HepG2 (cell line): Measurements from ENCODE around the gene NFYB. TPM values are rescaled to one million over a fixed set of nuclear protein-coding genes. Genes with fewer than 3 reads are reported as not detected.

ENCODE experiments used
- ATAC-seq: fragments of 200-7000 bp; cut with Tn5 transposase; 3 replicates; pipeline ENCODE4 v1.9.1; 2020; ENCODE audit warnings: mild to moderate bottlenecking, moderate library complexity
- BruUV-seq: library from RNA; stranded (reverse); fragments of 400-500 nt; replicated peaks from 2 replicates; lab custom pipeline; 2021; lab: Mats Ljungman, UMichigan
- CTCF ChIA-PET: fragments of 300-600 bp; formaldehyde crosslinking; extraction: SDS; loops from one replicate; lab custom pipeline; 2021; ENCODE audit warnings: low total read pairs, inconsistent platforms, low intra/inter-chr PET ratio; lab: Yijun Ruan, JAX
- POLR2A ChIA-PET: fragments of 350-600 bp; sonication (Branson Sonifier 250); formaldehyde crosslinking; loops from one replicate; lab custom pipeline; 2020; ENCODE audit warnings: antibody characterized with exemption, inconsistent platforms; lab: Yijun Ruan, JAX
- DNase-seq: peaks from one replicate; pipeline ENCODE4 v3.0.0-alpha.2; 2015; ENCODE audit warnings: low spot score
- FAIRE-seq: peaks from 3 replicates; lab custom pipeline; 2011; peaks lifted over from hg19 to GRCh38; lab: Jason Lieb, UNC
- H2AFZ ChIP-seq: one replicate; pipeline ENCODE4 v1.6.1; 2011; ENCODE audit warnings: low read length, inconsistent platforms
- H3K27ac ChIP-seq: fragments of 300-600 bp; 3 replicates; pipeline ENCODE4 v1.8.0; 2011; ENCODE audit warnings: mixed run types, mild to moderate bottlenecking, mixed read lengths, low read length, inconsistent platforms; ENCODE audit not compliant: insufficient read depth; ENCODE audit errors: extremely low read length
- H3K27me3 ChIP-seq, 2 experiments: fragments of 200-600 bp in 1 of 2; 2 replicates in 1 of 2; 3 replicates in 1 of 2; pipeline versions ENCODE4 v1.6.0 to v1.8.0; 2011; ENCODE audit warnings: low read length in 2 of 2, mild to moderate bottlenecking in 2 of 2, moderate library complexity in 2 of 2, inconsistent platforms in 1 of 2; ENCODE audit not compliant: insufficient read depth in 2 of 2, control insufficient read depth in 1 of 2
- H3K36me3 ChIP-seq, 2 experiments: fragments of 200-600 bp in 1 of 2; replicated peaks in 1 of 2; 2 replicates in 1 of 2; 3 replicates in 1 of 2; pipeline versions ENCODE4 v1.5.1 to v1.8.0; 2011; ENCODE audit warnings: low read length in 2 of 2, inconsistent platforms in 1 of 2; ENCODE audit not compliant: insufficient read depth in 2 of 2, control insufficient read depth in 1 of 2
- H3K4me1 ChIP-seq: 2 replicates; pipeline ENCODE4 v1.5.1; 2012; ENCODE audit warnings: low read length, inconsistent platforms; ENCODE audit not compliant: insufficient read depth
- H3K4me2 ChIP-seq: 2 replicates; pipeline ENCODE4 v1.6.0; 2011; ENCODE audit warnings: low read depth, low read length, inconsistent platforms
- H3K4me3 ChIP-seq, 3 experiments: fragments of 200-600 bp in 1 of 3; sonication (generic), shearing (Covaris generic) in 1 of 3; replicated peaks in 1 of 3; 2 replicates each; pipeline ENCODE4 v1.5.1; 2011 to 2016; ENCODE audit warnings: low read length in 3 of 3, inconsistent platforms in 2 of 3, low read depth in 2 of 3, mild to moderate bottlenecking in 2 of 3, control low read depth in 1 of 3, mixed read lengths in 1 of 3; ENCODE audit not compliant: insufficient read depth in 1 of 3
- H3K79me2 ChIP-seq: one replicate; pipeline ENCODE4 v1.6.1; 2011; ENCODE audit warnings: low read length, inconsistent platforms; ENCODE audit not compliant: insufficient read depth
- H3K9ac ChIP-seq: 2 replicates; pipeline ENCODE4 v1.6.0; 2011; ENCODE audit warnings: mild to moderate bottlenecking, low read depth, low read length, inconsistent platforms; ENCODE audit not compliant: insufficient read depth
- H3K9me3 ChIP-seq: 2 replicates; pipeline ENCODE4 v1.5.1; 2012; ENCODE audit warnings: mild to moderate bottlenecking, low read length
- H4K20me1 ChIP-seq: 2 replicates; pipeline ENCODE4 v1.6.0; 2011; ENCODE audit warnings: inconsistent platforms, mild to moderate bottlenecking, low read length, moderate library complexity; ENCODE audit not compliant: insufficient read depth
- ATM ChIP-seq: fragments of 450-650 bp; IDR thresholded peaks from 2 replicates; pipeline ENCODE4 v1.7.1; 2017; ENCODE audit warnings: mild to moderate bottlenecking, borderline replicate concordance
- FOSL1 ChIP-seq: sonication (generic); formaldehyde crosslinking; IDR thresholded peaks from 2 replicates; pipeline ENCODE4 v1.9.0; 2021; ENCODE audit warnings: missing genetic modification reagents, borderline replicate concordance
- IRF2 ChIP-seq: IDR thresholded peaks from 2 replicates; pipeline ENCODE4 v1.6.1; 2018; ENCODE audit warnings: missing genetic modification reagents, missing compliant biosample characterization
- MBNL3 ChIP-seq: fragments of 250-450 bp; sonication (Bioruptor Pico); conservative IDR thresholded peaks from 2 replicates; pipeline ENCODE4 v1.8.0; 2022; ENCODE audit warnings: mild to moderate bottlenecking, inconsistent platforms
- NPAS2 ChIP-seq: sonication (generic); formaldehyde crosslinking; IDR thresholded peaks from 2 replicates; pipeline ENCODE4 v1.8.0; 2022; ENCODE audit warnings: mild to moderate bottlenecking, missing genetic modification reagents, borderline replicate concordance
- SETDB1 ChIP-seq: sonication (generic); formaldehyde crosslinking; IDR thresholded peaks from 2 replicates; pipeline ENCODE4 v1.5.1; 2020; ENCODE audit warnings: missing genetic modification reagents, mild to moderate bottlenecking, borderline replicate concordance
- XRCC5 ChIP-seq: fragments of 200-400 bp; formaldehyde crosslinking; optimal IDR thresholded peaks from 2 replicates; pipeline ENCODE3; 2017; ENCODE audit warnings: mild to moderate bottlenecking, low read length
- ZC3H13 ChIP-seq: sonication (generic); formaldehyde crosslinking; IDR thresholded peaks from 2 replicates; pipeline ENCODE4 v1.8.1; 2023; ENCODE audit warnings: mild to moderate bottlenecking, missing genetic modification reagents, moderate library complexity
- ZNF749 ChIP-seq: sonication (generic); formaldehyde crosslinking; IDR thresholded peaks from 2 replicates; pipeline ENCODE4 v1.8.0; 2022; ENCODE audit warnings: mild to moderate bottlenecking, missing genetic modification reagents, moderate library complexity, borderline replicate concordance
- ZNF878 ChIP-seq: sonication (generic); formaldehyde crosslinking; IDR thresholded peaks from 2 replicates; pipeline ENCODE4 v1.8.1; 2023; ENCODE audit warnings: mild to moderate bottlenecking, missing genetic modification reagents, moderate library complexity
- WGBS: methylation state at CpG from one replicate; pipeline ENCODE4 v1.1.6; 2017; ENCODE audit warnings: low lambda C conversion rate; 5-methylcytosine and 5-hydroxymethylcytosine counted together
- in situ Hi-C: cut with HindIII; loops from 2 replicates; pipeline ENCODE4 v1.10.0; 2017; ENCODE audit warnings: low pct_unique_long_range_greater_than_20kb; ENCODE audit not compliant: extremely low pct_ligation_motif_present
- intact Hi-C: fragments of 100-400 bp; cut with micrococcal nuclease; formaldehyde crosslinking; loops from one replicate; pipeline ENCODE4 v1.10.0; 2022; ENCODE audit not compliant: unreplicated experiment
- polyA plus RNA-seq, 8 experiments: library from polyadenylated mRNA; depleted of rRNA in 3 of 8; stranded (reverse) in 7 of 8; unstranded in 1 of 8; fragments of >200 nt; fragmentation: Illumina TruSeq in 4 of 8; extraction: Trizol in 4 of 8; gene quantifications; 2 replicates each; pipeline versions ENCODE4 v1.2.1 to v1.2.3, GENCODE V29; 2011 to 2016; ENCODE audit warnings: low read depth in 4 of 8, missing spikeins in 1 of 8, mixed read lengths in 1 of 8; ENCODE audit not compliant: insufficient read depth in 1 of 8
- total RNA-seq, 5 experiments: library from RNA; depleted of rRNA; stranded (reverse); fragments of >200 nt; fragmentation: Illumina TruSeq; extraction: Trizol; gene quantifications; 2 replicates each; pipeline ENCODE4 v1.2.3, GENCODE V29; 2016; ENCODE audit warnings: low read depth in 1 of 5
- TF ChIP-seq, protein P1 (sequence below): sonication (generic); formaldehyde crosslinking; IDR thresholded peaks from 2 replicates; pipeline ENCODE4 v1.8.0; 2022; ENCODE audit warnings: missing genetic modification reagents, low read depth, mild to moderate bottlenecking, borderline replicate concordance
- TF ChIP-seq, protein P2 (sequence below): sonication (generic); formaldehyde crosslinking; IDR thresholded peaks from 2 replicates; pipeline ENCODE4 v1.4.0; 2020; ENCODE audit warnings: missing genetic modification reagents
- TF ChIP-seq, protein P3 (sequence below): sonication (generic); formaldehyde crosslinking; IDR thresholded peaks from 2 replicates; pipeline ENCODE4 v1.9.0; 2021; ENCODE audit warnings: missing genetic modification reagents, borderline replicate concordance
- TF ChIP-seq, protein P4 (sequence below): sonication (generic); formaldehyde crosslinking; IDR thresholded peaks from 2 replicates; pipeline ENCODE4 v1.5.1; 2020; ENCODE audit warnings: mild to moderate bottlenecking, missing genetic modification reagents
- TF ChIP-seq, protein P5 (sequence below): sonication (generic); formaldehyde crosslinking; IDR thresholded peaks from 2 replicates; pipeline ENCODE4 v1.4.0; 2020; ENCODE audit warnings: mild to moderate bottlenecking, missing genetic modification reagents
- TF ChIP-seq, protein P6 (sequence below): conservative IDR thresholded peaks from 2 replicates; pipeline ENCODE4 v1.6.1; 2018; ENCODE audit warnings: missing genetic modification reagents

NFYB gene
- total and polyA plus RNA-seq, 2 of the 13 experiments (the other 11 are each of a cell fraction or from before 2014, with no cell fraction given), result 18.7 to 36.6 TPM

DNA sequence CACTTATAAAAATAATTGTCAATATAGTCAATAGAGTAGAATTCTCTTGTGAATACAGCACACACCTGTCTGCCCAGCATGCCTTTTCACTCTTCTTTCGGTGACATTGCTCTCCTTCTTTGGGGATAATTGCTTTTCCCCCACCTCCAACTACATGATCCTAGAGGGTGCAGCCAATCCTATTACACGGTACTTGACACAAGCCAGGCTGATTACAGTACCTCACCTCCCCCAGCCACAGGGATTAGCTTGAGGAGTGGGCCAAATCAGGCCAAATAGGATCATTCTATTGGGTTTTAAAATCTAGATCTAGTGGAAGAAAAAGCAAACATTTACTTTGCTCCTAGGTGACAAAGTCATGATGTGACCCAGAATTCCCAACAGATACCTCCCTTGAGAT lies 16.8 kb upstream of the NFYB start (continued):
- TF ChIP-seq ZNF749, result no peak
- TF ChIP-seq ZC3H13, result no peak
- no peak for TF ChIP-seq MBNL3
- TF ChIP-seq XRCC5, result no peak
- no peak for TF ChIP-seq ZNF878 (CRISPR knock-in tag)
- TF ChIP-seq, protein P1, sequence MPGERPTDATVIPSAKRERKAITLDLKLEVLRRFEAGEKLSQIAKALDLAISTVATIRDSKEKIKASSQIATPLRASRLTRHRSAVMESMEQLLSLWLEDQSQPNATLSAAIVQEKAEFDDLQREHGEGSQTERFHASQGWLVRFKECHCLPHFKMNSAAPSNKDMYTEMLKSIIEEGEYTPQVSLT (CRISPR knock-in tag), result no peak
- TF ChIP-seq, protein P2, sequence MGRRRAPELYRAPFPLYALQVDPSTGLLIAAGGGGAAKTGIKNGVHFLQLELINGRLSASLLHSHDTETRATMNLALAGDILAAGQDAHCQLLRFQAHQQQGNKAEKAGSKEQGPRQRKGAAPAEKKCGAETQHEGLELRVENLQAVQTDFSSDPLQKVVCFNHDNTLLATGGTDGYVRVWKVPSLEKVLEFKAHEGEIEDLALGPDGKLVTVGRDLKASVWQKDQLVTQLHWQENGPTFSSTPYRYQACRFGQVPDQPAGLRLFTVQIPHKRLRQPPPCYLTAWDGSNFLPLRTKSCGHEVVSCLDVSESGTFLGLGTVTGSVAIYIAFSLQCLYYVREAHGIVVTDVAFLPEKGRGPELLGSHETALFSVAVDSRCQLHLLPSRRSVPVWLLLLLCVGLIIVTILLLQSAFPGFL, result no peak
- no peak for TF ChIP-seq NPAS2 (CRISPR knock-in tag)
- no peak for TF ChIP-seq IRF2 (CRISPR knock-in tag)

DNA sequence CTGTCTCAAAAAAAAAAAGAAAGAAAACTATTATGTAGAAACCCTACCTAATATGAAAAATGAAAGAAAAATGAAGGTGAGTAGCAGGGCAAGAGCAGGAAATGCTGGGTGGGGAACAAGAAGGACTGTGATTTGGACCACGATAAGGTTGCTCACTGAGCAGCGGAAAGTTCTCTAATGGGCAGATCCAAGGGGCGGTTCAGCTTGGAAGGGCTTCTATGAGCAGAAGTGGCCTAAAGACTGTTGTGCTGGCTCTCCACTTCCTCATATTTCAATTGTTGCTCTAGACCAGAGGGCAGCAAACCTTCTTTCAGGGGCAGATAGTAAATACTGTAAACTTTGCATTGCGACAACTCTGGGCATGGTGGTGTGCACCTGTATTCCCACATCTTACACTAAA lies 16.3 kb upstream of the NFYB start:
- H3K27me3 ChIP-seq, result peaks cover 0 to 4% of the 10 kb centered on the region in 2 experiments; a peak in 1 of 5 replicates
- DNase-seq (no peak), ATAC-seq (no peak), FAIRE-seq (no peak)
- no peak overlapping the region for H3K4me3 ChIP-seq
- H3K4me2 ChIP-seq, result no peak overlapping the region
- H3K4me1 ChIP-seq, result no peaks in the 10 kb centered on the region
- in situ Hi-C loops (no loop called here), intact Hi-C loops (no loop called here)
- 46% methylated on average over 4 of the region's 4 CpGs for WGBS
- no peaks in the 10 kb centered on the region for H3K9me3 ChIP-seq
- CTCF ChIA-PET, result no interaction called here
- no peaks in the 10 kb centered on the region for H4K20me1 ChIP-seq
- no peak overlapping the region for H3K27ac ChIP-seq
- H3K9ac ChIP-seq, result no peak overlapping the region
- no TSS peak for BruUV-seq
- H3K36me3 ChIP-seq, result no peaks in the 10 kb centered on the region
- POLR2A ChIA-PET, result no interaction called here
- no peak overlapping the region for H2AFZ ChIP-seq
- H3K79me2 ChIP-seq, result no peaks in the 10 kb centered on the region
- TF ChIP-seq, protein P3, sequence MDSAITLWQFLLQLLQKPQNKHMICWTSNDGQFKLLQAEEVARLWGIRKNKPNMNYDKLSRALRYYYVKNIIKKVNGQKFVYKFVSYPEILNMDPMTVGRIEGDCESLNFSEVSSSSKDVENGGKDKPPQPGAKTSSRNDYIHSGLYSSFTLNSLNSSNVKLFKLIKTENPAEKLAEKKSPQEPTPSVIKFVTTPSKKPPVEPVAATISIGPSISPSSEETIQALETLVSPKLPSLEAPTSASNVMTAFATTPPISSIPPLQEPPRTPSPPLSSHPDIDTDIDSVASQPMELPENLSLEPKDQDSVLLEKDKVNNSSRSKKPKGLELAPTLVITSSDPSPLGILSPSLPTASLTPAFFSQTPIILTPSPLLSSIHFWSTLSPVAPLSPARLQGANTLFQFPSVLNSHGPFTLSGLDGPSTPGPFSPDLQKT (CRISPR knock-in tag), result no peak
- no peak for TF ChIP-seq FOSL1 (CRISPR knock-in tag)
- TF ChIP-seq, protein P4, sequence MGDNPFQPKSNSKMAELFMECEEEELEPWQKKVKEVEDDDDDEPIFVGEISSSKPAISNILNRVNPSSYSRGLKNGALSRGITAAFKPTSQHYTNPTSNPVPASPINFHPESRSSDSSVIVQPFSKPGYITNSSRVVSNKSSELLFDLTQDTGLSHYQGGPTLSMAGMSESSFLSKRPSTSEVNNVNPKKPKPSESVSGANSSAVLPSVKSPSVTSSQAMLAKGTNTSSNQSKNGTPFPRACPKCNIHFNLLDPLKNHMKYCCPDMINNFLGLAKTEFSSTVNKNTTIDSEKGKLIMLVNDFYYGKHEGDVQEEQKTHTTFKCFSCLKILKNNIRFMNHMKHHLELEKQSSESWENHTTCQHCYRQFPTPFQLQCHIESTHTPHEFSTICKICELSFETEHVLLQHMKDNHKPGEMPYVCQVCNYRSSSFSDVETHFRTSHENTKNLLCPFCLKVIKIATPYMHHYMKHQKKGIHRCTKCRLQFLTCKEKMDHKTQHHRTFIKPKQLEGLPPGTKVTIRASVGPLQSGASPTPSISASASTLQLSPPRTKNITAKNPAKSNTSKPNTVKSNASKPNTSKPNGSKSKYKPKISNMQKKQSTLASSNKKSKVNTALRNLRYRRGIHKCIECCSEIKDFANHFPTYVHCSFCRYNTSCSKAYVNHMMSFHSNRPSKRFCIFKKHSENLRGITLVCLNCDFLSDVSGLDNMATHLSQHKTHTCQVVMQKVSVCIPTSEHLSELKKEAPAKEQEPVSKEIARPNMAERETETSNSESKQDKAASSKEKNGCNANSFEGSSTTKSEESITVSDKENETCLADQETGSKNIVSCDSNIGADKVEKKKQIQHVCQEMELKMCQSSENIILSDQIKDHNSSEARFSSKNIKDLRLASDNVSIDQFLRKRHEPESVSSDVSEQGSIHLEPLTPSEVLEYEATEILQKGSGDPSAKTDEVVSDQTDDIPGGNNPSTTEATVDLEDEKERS (CRISPR knock-in tag), result no peak
- TF ChIP-seq SETDB1, result no peak
- TF ChIP-seq, protein P5, sequence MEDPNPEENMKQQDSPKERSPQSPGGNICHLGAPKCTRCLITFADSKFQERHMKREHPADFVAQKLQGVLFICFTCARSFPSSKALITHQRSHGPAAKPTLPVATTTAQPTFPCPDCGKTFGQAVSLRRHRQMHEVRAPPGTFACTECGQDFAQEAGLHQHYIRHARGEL, result no peak
- no peak for TF ChIP-seq ATM
- TF ChIP-seq, protein P6, sequence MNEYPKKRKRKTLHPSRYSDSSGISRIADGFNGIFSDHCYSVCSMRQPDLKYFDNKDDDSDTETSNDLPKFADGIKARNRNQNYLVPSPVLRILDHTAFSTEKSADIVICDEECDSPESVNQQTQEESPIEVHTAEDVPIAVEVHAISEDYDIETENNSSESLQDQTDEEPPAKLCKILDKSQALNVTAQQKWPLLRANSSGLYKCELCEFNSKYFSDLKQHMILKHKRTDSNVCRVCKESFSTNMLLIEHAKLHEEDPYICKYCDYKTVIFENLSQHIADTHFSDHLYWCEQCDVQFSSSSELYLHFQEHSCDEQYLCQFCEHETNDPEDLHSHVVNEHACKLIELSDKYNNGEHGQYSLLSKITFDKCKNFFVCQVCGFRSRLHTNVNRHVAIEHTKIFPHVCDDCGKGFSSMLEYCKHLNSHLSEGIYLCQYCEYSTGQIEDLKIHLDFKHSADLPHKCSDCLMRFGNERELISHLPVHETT (CRISPR knock-in tag), result no peak
